Tibial nerve (tissue), 4 donors: Measurements from ENCODE around the gene GNAL. TPM values are rescaled to one million over a fixed set of nuclear protein-coding genes. Genes with fewer than 3 reads are reported as not detected.

Experiments
- DNase-seq, 2 donors: peaks; one replicate each; pipeline ENCODE4 v3.0.0-alpha.2; 2019; ENCODE audit warnings: low spot score in 2 of 2
- H3K27ac ChIP-seq, 4 donors: fragments of 200-600 bp; sonication (generic) in 3 of 4; one replicate each; pipeline ENCODE4 v1.5.1; 2017 to 2019; ENCODE audit warnings: mild to moderate bottlenecking in 1 of 4
- H3K27me3 ChIP-seq, 2 donors: fragments of 200-600 bp; sonication (generic) in 1 of 2; one replicate each; pipeline versions ENCODE4 v1.5.1 to v1.6.0; 2017 to 2019
- H3K36me3 ChIP-seq, 3 donors: fragments of 200-600 bp; sonication (generic); one replicate each; pipeline ENCODE4 v1.5.1; 2018 to 2019
- H3K4me1 ChIP-seq, 4 donors: fragments of 200-600 bp; sonication (generic) in 3 of 4; one replicate each; pipeline ENCODE4 v1.5.1; 2017 to 2019
- H3K4me3 ChIP-seq, 4 donors: fragments of 200-600 bp; sonication (generic) in 3 of 4; one replicate each; pipeline ENCODE4 v1.5.1; 2017 to 2019; ENCODE audit warnings: mild to moderate bottlenecking in 1 of 4, moderate library complexity in 1 of 4
- H3K9me3 ChIP-seq, 4 donors: fragments of 200-600 bp; sonication (generic) in 3 of 4; one replicate each; pipeline ENCODE4 v1.5.1; 2017 to 2019
- CTCF ChIP-seq, 5 experiments: fragments of 200-600 bp in 3 of 5; fragments of 450-650 bp in 2 of 5; sonication (generic) in 3 of 5; IDR thresholded peaks; one replicate each; pipeline ENCODE4 v1.5.1; 2016 to 2019; ENCODE audit warnings: antibody characterized with exemption in 5 of 5, mild to moderate bottlenecking in 3 of 5, moderate library complexity in 2 of 5
- EP300 ChIP-seq, 2 donors: sonication (generic); formaldehyde crosslinking; IDR thresholded peaks; one replicate each; pipeline ENCODE4 v1.6.1; 2017; ENCODE audit warnings: antibody characterized with exemption in 2 of 2, mild to moderate bottlenecking in 1 of 2
- POLR2A ChIP-seq, 2 donors: fragments of 450-650 bp; IDR thresholded peaks; one replicate each; pipeline ENCODE4 v1.6.1; 2017; ENCODE audit warnings: antibody characterized with exemption in 2 of 2, mild to moderate bottlenecking in 2 of 2, moderate library complexity in 2 of 2
- WGBS, 2 donors: methylation state at CpG; one replicate each; pipeline ENCODE4 v1.1.5; 2018; 5-methylcytosine and 5-hydroxymethylcytosine counted together
- total RNA-seq, 4 donors: library from RNA; depleted of rRNA; stranded (reverse); fragments of >200 nt; gene quantifications; one replicate each; pipeline ENCODE4 v1.1.0, GENCODE V29; 2016

GNAL gene
- total RNA-seq, 4 donors from 2014 or later: 11.3 to 17.3 (median 14.4) TPM

- no peaks in the 10 kb centered on the region for H3K36me3 ChIP-seq
- no peak for DNase-seq
Observed at GRCh38 chr18:11794195-11794594, 105.1 kb downstream of the GNAL start.

GRCh38 chr18:11795916-11796315 is 106.9 kb downstream of the GNAL start:
- TF ChIP-seq EP300 (IDR thresholded peaks at IDR 0.05): no peak
- no peak for TF ChIP-seq POLR2A (IDR thresholded peaks at IDR 0.05)
- TF ChIP-seq CTCF (IDR thresholded peaks at IDR 0.05): no peak
- H3K27me3 ChIP-seq: no peaks in the 10 kb centered on the region
- WGBS, 2 donors: 83 to 87% methylated on average over 6 of the region's 6 CpGs

More at GRCh38 chr18:11794195-11794594, 105.1 kb downstream of the GNAL start:
- H3K27me3 ChIP-seq: no peaks in the 10 kb centered on the region
- WGBS, 2 donors: 93 to 94% methylated on average over 3 of the region's 3 CpGs
- no peak for TF ChIP-seq POLR2A (IDR thresholded peaks at IDR 0.05)
- TF ChIP-seq EP300 (IDR thresholded peaks at IDR 0.05): no peak
- TF ChIP-seq CTCF (IDR thresholded peaks at IDR 0.05): no peak
- H3K27ac ChIP-seq: no peak overlapping the region
- no peak overlapping the region for H3K4me3 ChIP-seq
- H3K4me1 ChIP-seq: peaks cover 0 to 8% (median 0%) of the 10 kb centered on the region in 4 donors
- H3K9me3 ChIP-seq: no peaks in the 10 kb centered on the region

GRCh38 chr18:11798271-11798670 is 109.2 kb downstream of the GNAL start:
- no peak for DNase-seq
- no peak overlapping the region for H3K27ac ChIP-seq
- H3K9me3 ChIP-seq: no peaks in the 10 kb centered on the region
- H3K4me1 ChIP-seq: no peaks in the 10 kb centered on the region
- H3K4me3 ChIP-seq: no peak overlapping the region
- 17 to 29% methylated on average over 1 of the region's 1 CpG for WGBS, 2 donors
- TF ChIP-seq EP300 (IDR thresholded peaks at IDR 0.05) (no peak), POLR2A (IDR thresholded peaks at IDR 0.05) (no peak), CTCF (IDR thresholded peaks at IDR 0.05) (no peak)
- no peaks in the 10 kb centered on the region for H3K36me3 ChIP-seq
- H3K27me3 ChIP-seq: no peaks in the 10 kb centered on the region

More at GRCh38 chr18:11795916-11796315, 106.9 kb downstream of the GNAL start:
- Histone ChIP-seq H3K36me3 (no peaks in the 10 kb centered on the region), H3K9me3 (no peaks in the 10 kb centered on the region), H3K4me1 (no peaks in the 10 kb centered on the region), H3K4me3 (no peak overlapping the region), H3K27ac (no peak overlapping the region)
- no peak for DNase-seq

GRCh38 chr18:11799066-11799465 is 110.0 kb downstream of the GNAL start:
- Histone ChIP-seq H3K36me3 (no peaks in the 10 kb centered on the region), H3K9me3 (no peaks in the 10 kb centered on the region), H3K4me3 (no peak overlapping the region), H3K27me3 (no peaks in the 10 kb centered on the region), H3K27ac (no peak overlapping the region), H3K4me1 (no peaks in the 10 kb centered on the region)
- no peak for TF ChIP-seq EP300 (IDR thresholded peaks at IDR 0.05)
- no peak for DNase-seq
- WGBS, 2 donors: 76 to 81% methylated on average over 2 of the region's 2 CpGs

DNA sequence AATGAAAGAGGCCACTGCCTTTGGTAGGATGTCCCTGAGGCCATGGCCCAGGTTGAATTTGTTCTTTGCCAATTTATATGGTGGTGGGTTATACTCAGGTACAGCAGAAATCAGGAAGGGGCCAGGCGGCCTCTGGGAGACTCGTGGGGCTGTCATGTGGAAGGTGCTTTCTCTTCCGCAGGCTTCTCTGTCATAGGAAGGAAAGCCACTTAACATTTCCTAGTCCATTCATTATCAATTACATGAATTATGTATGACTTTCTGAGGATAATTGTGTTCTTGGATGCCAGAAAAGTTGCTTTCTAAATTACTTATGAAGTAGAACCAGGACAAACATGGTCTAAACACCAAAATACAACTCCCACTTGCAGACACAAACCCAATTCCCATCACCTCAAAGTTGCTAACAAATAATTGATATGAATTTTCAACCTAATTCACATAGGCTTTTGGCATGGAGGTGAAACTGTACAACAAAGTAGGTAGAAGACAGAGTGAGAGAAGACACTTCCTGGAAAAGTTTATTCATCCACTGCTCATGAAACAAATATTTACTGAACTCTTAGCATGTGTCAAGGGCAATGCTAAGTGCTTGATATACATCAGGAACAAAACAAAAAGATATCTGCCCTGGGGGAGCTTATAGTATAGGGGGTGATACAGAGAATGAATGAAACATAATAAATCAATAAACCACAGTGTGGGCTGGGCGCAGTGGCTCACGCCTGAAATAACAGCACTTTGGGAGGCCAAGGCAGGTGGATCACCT is 111.7 kb downstream of the GNAL start:
- no peak for TF ChIP-seq POLR2A (IDR thresholded peaks at IDR 0.05)
- no peak for TF ChIP-seq EP300 (IDR thresholded peaks at IDR 0.05)
- no peak for TF ChIP-seq CTCF (IDR thresholded peaks at IDR 0.05)
- no peak overlapping the region for H3K27ac ChIP-seq

More for the DNA sequence above, 111.7 kb downstream of the GNAL start:
- WGBS, 2 donors: 86 to 91% methylated on average over 5 of the region's 5 CpGs
- Histone ChIP-seq H3K9me3 (no peaks in the 10 kb centered on the region), H3K4me1 (no peaks in the 10 kb centered on the region), H3K27me3 (no peaks in the 10 kb centered on the region), H3K36me3 (no peaks in the 10 kb centered on the region), H3K4me3 (no peak overlapping the region)
- DNase-seq: no peak
